GM12892 (cell line): Measurements from ENCODE around the gene HES5.

Experiments
- DNase-seq: peaks from one replicate; pipeline ENCODE4 v3.0.0; 2011; ENCODE audit not compliant: insufficient read length
- FAIRE-seq: peaks from 2 replicates; lab custom pipeline; 2011; peaks lifted over from hg19 to GRCh38; lab: Jason Lieb, UNC
- POLR2A ChIP-seq: IDR thresholded peaks from 2 replicates; pipeline ENCODE4 v1.6.1; 2011; ENCODE audit warnings: low read depth, low read length, control low read depth
- POLR2AphosphoS5 ChIP-seq: IDR thresholded peaks from 2 replicates; pipeline ENCODE4 v1.6.1; 2011; ENCODE audit warnings: low read depth, low read length, control low read depth
- TAF1 ChIP-seq: IDR thresholded peaks from 2 replicates; pipeline ENCODE4 v1.6.1; 2011; ENCODE audit warnings: low read depth, mild to moderate bottlenecking, control low read depth, low read length, borderline replicate concordance

Gene HES5

GRCh38 chr1:2567083-2567679 is 37.1 kb upstream of the HES5 start:
- DNase-seq (no peak), FAIRE-seq (no peak)
- TF ChIP-seq TAF1 (no peak), POLR2AphosphoS5 (no peak), POLR2A (no peak; the same call in 1 of the 2 replicates)

DNA sequence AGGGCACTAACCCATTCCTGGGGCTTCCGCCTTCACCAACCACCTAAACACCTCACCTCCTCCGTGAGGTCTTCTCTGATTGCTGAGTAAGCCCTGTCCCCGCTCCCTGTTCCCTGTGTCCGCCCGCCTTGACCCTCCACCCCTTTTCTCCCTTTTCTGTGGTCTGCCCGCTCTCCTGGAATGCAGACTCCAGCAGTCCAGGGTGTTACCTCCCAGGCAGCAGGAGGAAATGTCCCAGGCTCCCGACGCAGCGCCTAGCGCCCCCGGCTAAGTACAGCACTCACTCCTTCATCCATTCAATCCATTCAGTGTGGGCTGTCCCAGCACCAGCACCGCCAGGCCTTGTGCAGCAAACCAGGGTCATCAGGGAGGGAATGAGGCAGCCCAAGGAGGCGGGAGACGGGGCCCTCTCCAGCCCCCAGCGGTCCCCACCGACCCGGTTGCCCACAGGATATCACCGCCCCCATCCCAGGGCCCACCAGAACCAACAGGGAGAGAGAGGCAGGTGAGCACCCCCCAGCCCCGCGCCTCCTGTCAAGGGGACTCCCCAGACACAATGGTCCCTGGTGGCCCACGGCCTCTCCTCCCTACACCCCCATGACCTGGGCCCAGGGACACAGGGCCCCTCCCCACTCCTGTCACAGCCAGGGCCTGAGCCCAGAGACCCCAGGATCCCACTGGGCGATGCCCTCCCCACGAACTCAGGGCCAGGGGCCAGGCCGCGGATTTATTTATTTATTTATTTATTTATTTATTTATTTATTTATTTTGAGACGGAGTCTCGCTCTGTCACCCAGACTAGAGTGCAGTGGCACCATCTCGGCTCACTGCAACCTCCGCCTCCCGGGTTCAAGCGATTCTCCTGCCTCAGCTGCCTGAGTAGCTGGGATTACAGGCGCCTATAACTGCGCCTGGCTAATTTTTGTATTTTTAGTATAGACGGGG is 36.3 kb upstream of the HES5 start:
- no peak for FAIRE-seq
- no peak for DNase-seq
- TF ChIP-seq TAF1 (no peak), POLR2A (no peak), POLR2AphosphoS5 (no peak; the same call in 1 of the 2 replicates)

DNA sequence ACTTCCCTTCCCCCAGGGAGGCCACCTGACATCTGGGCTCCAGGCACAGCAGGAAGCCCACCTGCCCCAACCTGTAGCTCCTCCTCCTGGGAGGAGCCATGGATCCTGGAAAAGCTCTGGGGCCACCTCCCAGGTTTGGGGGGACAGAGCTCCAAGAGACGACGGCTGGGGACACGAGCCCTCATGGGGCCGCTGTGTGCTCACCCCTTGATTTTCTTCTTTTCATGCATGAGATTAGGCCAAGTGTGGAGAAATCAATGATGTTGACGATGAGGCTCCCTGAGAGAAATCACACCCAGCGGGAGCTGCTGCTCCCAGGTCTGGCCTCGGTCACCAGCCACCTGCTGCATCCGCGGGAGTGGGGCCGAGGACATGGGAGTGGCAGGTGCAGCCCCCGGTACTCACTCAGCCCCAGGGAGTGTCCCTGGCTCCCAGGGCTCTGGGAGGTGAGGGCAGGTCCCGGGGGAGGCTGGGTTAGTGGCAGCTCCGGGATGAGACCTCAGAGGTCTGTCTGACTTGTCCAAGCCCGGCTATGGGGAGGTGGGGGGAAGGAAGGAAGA is 34.8 kb upstream of the HES5 start:
- TF ChIP-seq POLR2A (no peak), POLR2AphosphoS5 (no peak), TAF1 (no peak)
- no peak for DNase-seq
- FAIRE-seq: no peak

DNA sequence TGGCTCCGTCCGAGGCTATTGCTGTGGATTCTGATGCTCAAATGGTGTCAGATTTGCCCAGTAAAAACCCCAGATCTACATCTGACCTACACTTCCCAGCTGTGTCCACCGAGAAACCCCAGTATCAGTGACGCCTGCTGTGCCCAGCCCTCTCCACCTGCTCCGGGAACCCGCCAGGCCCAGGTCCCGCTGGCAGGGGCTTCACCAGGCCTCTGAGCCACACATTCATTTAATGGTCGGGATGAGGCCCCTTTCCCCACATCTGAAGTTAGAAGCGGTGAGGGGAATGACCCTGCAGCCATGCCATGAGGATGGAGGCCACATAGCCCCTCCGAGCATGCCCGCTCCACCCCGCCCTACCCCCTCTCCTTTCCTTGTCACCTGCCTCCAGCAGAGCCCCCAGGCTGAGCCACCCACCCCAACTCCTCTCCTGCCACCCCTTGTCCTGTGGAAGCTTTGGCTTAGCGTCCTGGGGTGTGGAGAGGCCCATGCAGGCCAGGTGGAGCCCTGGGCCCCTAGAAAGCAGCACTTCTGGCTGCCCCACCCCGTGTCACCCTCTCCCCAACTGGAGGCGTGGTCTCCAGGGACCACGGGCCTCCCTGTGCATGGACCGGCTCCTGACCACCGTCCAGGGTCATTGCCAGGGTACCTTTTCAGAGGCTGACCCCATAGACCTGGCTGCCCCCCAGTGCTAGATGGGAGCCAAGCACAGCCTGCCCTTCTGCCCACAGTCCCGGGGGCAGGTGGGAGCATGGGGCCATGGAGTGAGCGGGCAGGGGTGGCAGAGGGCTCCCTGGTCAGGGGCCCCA is 34.1 kb upstream of the HES5 start:
- FAIRE-seq (no peak), DNase-seq (no peak)
- no peak for TF ChIP-seq TAF1
- TF ChIP-seq POLR2AphosphoS5: no peak; the same call in 1 of the 2 replicates
- no peak; the same call in 1 of the 2 replicates for TF ChIP-seq POLR2A

DNA sequence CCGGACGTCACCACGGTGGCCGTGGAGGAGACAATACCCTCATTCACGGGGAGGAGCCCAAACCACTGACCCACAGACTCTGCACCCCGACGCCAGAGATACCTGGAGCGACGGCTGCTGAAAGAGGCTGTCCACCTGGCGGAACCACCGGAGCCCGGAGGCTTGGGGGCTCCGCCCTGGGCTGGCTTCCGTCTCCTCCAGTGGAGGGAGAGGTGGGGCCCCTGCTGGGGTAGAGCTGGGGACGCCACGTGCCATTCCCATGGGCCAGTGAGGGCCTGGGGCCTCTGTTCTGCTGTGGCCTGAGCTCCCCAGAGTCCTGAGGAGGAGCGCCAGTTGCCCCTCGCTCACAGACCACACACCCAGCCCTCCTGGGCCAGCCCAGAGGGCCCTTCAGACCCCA is 33.1 kb upstream of the HES5 start:
- TF ChIP-seq POLR2A: no peak
- DNase-seq (no peak), FAIRE-seq (no peak)

DNA sequence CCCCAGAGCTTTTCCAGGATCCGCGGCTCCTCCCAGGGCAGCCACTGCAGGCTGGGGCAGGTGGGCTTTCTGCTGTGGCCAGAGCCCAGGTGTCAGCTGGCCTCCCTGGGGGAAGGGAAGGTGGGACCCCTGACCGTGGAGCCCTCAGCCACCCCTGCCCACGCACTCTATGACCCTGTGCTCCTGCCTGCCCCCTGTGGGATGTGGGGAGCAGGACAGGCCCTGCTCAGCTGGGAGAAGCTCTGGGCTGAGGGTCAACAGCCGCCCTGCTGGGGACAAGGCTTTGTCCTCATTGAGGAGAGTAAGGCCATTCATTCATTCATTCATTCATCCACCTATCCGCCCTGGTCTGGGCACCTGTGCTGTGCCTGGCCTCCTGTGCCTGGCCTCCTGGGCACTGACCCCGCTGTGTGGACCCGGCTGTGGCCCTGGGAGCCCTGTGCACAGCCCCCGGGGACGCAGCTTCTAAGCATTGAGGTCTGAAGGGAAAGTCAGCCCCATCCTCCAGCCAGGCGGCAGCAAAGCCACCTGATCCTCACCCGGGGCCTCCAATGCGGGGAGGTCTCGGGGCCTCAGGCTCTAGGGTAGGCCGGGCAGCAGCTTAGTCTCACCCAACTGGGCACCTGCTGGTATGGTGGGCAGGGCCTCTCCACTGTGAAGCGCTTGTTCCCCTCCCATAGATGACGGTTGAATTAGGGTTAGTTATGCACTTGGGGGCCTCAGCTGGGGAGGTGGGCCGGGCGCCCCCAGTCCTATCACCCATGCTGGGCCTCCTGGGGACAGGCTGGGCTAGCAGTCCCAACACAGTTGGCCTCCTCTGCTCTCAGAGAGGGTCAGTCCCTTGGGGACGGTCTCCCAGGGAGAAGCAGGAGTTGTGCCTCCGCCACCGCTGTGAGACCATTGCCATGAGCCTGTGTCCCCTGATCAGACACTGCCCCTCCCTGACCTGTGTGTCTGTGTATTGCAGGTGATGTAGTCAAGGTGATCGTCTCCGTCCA is 32.1 kb upstream of the HES5 start:
- FAIRE-seq: no peak
- DNase-seq: no peak
- TF ChIP-seq POLR2A (no peak), TAF1 (no peak), POLR2AphosphoS5 (no peak)

GRCh38 chr1:2561446-2561845 is 31.4 kb upstream of the HES5 start:
- no peak for FAIRE-seq
- no peak for DNase-seq
- TF ChIP-seq POLR2AphosphoS5 (no peak), TAF1 (no peak), POLR2A (no peak)

- no peak for FAIRE-seq
- DNase-seq: no peak
- TF ChIP-seq POLR2AphosphoS5 (no peak), POLR2A (no peak), TAF1 (no peak)
These were observed 30.4 kb upstream of the HES5 start for GRCh38 chr1:2560299-2561073.

GRCh38 chr1:2559509-2560298 is 29.6 kb upstream of the HES5 start:
- DNase-seq (no peak), FAIRE-seq (no peak)
- TF ChIP-seq TAF1 (no peak), POLR2A (no peak), POLR2AphosphoS5 (no peak)
